Astrocyte (in vitro differentiated cells and primary cell): ENCODE measurements around the gene GAB1.

Experiments used
- EZH2 ChIP-seq: IDR thresholded peaks from 2 replicates; pipeline ENCODE4 v1.6.1; 2012; ENCODE audit warnings: mild to moderate bottlenecking, low read length, inconsistent platforms; ENCODE audit not compliant: insufficient read depth
- TF ChIP-seq, protein P1 (sequence below): IDR thresholded peaks from 2 replicates; pipeline ENCODE4 v1.5.1; 2011; ENCODE audit warnings: low read depth, mild to moderate bottlenecking, inconsistent platforms, low read length, moderate library complexity; ENCODE audit not compliant: insufficient read depth

- TF ChIP-seq, protein P1, sequence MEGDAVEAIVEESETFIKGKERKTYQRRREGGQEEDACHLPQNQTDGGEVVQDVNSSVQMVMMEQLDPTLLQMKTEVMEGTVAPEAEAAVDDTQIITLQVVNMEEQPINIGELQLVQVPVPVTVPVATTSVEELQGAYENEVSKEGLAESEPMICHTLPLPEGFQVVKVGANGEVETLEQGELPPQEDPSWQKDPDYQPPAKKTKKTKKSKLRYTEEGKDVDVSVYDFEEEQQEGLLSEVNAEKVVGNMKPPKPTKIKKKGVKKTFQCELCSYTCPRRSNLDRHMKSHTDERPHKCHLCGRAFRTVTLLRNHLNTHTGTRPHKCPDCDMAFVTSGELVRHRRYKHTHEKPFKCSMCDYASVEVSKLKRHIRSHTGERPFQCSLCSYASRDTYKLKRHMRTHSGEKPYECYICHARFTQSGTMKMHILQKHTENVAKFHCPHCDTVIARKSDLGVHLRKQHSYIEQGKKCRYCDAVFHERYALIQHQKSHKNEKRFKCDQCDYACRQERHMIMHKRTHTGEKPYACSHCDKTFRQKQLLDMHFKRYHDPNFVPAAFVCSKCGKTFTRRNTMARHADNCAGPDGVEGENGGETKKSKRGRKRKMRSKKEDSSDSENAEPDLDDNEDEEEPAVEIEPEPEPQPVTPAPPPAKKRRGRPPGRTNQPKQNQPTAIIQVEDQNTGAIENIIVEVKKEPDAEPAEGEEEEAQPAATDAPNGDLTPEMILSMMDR, result no peak
- TF ChIP-seq EZH2, result no peak
Observed at GRCh38 chr4:143335979-143336780, 496 bp upstream of the GAB1 start.
